ENCODE results near the gene LRRC8C.

- TF ChIP-seq, protein P1, sequence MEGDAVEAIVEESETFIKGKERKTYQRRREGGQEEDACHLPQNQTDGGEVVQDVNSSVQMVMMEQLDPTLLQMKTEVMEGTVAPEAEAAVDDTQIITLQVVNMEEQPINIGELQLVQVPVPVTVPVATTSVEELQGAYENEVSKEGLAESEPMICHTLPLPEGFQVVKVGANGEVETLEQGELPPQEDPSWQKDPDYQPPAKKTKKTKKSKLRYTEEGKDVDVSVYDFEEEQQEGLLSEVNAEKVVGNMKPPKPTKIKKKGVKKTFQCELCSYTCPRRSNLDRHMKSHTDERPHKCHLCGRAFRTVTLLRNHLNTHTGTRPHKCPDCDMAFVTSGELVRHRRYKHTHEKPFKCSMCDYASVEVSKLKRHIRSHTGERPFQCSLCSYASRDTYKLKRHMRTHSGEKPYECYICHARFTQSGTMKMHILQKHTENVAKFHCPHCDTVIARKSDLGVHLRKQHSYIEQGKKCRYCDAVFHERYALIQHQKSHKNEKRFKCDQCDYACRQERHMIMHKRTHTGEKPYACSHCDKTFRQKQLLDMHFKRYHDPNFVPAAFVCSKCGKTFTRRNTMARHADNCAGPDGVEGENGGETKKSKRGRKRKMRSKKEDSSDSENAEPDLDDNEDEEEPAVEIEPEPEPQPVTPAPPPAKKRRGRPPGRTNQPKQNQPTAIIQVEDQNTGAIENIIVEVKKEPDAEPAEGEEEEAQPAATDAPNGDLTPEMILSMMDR (IDR thresholded peaks at IDR 0.05), result no peak
- no peak for TF ChIP-seq POLR2A (IDR thresholded peaks at IDR 0.05)
These were observed 110.9 kb downstream of the LRRC8C start for GRCh38 chr1:89743788-89744187.

Measured in heart left ventricle (tissue), 13 donors.